ENCODE measurements around the gene ZBTB44.
A peak's percentile ranks its signal among the peaks of the same experiment; 100 is the strongest.
"Not testable (repeated sequence)": the region's sequence is repeated elsewhere in the genome, so short reads cannot be mapped to it uniquely, and the experiment has no call there.

ZBTB44 gene

DNA sequence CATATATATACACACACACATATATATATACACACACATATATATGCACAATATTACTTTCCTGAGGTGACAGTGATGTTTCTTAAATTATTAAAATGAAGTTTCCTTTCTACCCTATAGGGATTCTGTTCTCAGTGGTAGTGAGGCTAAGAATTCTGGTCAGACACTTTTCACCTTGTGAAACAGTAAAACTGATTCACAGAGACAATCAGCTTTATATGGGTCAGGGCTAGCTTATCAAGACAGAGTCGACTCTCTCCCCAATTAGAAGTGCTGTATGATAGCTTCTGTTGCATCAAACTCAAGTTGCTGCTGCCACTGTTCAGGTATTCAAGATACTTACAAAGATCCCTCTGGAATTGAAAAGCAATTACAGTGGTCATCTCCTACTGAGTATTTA, 68.4 kb downstream of the ZBTB44 start:
- DNase-seq, result no peak

DNA sequence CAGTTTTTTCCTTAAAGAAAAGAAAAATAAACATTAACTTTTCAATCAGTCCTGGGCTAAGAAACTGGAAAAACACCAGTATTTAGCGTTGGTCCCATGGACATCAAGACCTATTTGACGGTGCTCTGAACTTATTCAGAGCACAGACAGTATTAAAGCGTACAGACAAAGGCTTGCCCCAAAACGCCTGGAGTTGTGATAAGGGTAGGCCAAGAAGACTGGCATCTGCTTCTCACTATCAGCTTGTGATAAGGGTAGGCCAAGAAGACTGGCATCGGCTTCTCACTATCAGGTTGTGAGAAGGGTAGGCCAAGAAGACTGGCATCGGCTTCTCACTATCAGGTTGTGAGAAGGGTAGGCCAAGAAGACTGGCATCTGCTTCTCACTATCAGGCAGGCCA, 69.3 kb downstream of the ZBTB44 start:
- not testable (repeated sequence) for DNase-seq

DNA sequence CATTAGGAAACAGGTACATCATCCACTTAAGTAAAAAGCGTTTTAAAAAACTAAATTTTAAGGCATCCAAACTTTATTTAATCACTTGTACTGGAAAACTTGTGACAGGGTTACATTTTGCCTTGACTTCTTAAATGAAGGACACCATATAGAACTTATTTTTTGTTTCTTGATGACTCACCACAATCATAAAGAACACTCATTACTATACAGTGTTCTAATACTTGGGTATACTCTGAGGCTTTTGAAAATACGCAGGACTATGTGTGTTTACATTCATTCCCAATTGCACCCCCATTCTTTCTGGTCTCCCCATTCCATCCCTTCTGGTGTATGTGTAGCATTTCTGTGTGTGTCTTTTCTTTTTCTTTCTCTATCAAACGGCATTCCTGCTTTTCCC, 69.9 kb downstream of the ZBTB44 start:
- no peak for DNase-seq

DNA sequence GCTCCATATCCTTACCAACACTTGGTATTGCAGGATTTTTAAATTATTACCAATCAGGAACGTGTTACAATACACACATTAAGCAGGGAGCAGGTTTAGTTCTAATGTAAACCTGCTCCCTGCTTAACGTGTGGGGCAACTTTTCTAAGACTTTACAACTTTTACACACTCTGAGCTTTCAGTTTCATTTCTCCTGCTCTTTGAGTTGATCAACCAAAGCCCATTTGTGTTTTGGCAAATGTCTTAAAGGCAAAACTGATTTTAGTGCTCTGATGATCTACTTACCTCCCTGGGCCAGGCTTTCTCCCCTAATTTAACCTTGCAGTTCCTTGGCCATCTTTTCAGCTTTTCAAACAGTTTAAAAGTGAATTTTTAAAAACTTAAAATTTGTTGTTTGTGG, 70.9 kb downstream of the ZBTB44 start:
- no peak for DNase-seq

DNA sequence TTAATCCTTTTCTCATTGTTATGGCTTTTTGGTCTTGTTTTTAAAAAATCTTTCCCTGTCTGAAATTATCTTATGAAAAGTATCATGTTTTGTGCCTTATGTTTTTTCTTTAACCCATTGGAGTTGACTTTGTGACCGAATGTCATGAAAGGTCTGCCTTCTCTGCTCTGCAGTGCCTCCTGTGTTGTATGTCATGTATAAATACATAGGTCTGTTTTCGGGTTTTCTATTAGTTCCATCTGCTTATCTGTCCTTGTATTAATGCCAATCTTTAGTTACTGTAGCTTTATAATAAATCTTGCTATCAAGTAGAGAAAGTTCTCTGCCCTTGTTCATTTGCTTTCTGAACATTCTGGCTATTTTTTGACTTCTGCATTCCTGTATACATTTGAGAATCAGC, 73.0 kb downstream of the ZBTB44 start:
- no peak for DNase-seq

DNA sequence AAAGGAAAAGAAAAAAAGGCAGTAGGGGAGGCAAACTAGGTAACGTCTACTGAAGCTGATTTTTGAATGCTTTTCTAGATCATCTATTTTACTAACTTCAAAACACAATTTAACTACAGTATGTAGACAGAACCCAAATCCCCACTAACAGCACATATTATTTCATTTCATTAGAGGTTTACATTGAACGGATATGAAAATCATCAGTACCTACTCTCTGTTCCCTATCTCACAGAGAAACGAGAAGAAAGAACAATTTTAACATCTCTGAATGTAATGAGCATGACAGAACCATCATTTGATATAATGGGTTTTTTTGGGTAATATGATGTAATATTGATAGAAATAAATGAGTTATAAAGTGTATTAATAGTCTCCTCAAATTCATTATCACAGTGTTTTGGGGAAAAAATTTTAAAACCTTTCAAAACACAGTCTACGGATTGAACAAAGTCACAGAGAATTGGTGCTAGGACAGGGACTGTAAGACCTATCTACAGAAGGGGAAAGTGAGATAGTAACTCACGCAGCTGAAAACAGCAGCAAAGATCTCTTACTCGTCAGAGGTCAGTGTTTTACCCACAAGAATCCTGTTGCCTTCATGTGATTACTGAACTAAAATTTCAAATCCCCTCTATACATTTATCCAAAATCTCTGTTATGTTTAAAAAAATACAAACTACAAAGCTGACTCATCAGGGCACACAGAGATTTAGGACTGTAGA, 77.3 kb downstream of the ZBTB44 start:
- no peak for DNase-seq

DNA sequence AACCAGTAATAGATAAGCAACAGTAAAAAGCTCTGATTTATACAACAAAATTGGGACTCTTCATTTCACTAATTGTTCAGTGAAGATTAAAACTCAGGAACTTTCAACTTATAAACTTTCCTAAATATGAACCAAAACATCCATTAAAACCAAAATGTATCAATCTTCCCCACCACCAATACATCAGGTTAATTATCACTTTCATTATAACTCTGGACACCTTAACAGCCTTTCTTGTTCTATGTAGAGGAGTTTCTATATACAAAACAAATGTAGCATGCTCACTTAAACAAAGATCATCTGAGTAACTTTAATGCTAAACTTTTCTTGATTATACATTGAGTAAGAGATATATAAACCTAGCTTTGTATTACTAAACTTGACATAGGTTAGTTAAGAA, 80.4 kb downstream of the ZBTB44 start:
- no peak for DNase-seq

DNA sequence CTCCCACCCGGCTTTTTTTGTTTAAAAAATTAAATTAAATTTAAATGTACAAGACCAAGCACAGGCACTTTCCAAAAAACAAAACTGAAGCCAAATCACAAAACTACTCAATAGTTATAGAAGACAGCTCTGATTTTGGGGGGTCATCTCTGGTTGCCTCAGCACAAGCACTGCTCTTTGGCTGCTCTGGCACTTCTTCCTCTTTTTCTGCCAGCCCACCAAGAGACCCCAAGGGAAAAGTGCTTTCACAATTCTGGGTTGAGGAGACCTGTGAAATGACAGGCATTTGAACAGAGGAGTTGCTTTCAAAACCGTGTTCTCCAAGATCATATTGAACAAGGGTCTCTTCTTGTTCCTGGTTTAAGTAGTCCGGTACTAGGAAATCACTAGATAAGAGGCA, 80.8 kb downstream of the ZBTB44 start:
- not testable (repeated sequence) for DNase-seq

DNA sequence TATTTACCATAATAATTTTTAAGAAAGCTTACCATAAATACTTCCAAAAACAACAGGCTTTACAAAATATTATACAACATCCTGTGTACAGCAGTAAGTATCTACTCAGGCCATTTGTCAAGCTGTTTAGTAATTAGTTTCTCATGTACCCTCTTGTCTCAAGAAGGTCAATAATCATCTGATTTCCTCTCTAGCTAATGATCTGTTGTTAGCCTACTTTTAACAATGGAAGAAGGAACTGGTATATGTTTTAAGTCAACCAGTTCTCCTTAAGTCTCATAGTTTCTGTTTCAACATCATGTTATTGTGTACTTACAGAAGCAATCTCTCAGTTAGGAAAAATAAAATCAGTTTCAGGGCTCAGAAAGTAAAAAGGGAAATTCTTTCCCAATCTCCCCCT, 81.2 kb downstream of the ZBTB44 start:
- not testable (repeated sequence) for DNase-seq

DNA sequence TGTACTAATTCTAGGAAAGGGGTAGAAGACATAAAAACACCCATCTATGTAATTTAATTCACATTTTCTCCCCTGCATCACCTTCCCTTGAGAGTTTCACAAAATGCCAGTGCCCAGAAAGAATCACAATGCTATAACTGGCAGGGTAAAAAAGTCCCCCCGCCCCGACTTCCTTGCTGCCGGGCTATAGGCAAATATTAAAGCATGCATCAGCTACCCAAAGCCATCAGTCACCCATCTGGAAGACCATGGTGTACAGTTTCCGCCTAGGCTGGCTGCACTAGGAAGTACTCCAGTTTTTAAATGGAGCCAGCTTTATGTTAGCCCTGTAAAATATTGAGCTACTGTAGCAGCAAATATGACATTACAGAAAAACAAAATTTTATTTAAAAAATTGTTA, 87.3 kb downstream of the ZBTB44 start:
- no peak for DNase-seq

DNA sequence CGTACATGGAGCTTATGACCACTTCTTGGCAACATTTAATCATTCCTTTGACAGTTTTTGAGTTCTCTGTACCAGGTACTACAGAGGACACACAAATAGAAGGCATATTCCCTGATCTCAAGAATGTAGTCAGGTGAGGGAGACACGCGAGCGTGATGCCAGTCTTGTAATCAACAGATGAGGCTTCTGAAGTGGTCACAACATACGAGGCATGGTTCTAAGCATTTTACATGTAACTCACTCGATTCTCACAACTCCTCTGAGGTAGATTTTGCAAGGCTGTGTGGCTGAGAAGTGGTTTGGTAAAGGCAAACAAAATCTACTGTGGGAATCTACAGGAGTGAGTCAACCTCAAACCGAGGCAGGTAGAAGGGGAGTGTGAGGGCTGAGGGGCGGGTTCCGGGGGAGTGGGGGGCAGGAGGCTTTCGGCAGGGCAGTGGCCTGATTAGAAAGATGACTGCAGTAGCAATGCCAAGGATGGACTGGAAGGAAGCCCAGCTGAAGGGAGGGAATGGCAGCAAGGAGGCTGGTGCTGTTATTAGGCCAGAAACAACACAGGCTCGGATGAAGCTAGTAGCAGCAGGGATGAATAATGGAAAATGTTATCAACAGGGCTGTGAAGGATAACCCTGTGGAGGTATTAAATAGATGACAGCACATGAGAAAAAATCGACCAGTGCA, 91.3 kb downstream of the ZBTB44 start:
- no peak for DNase-seq

DNA sequence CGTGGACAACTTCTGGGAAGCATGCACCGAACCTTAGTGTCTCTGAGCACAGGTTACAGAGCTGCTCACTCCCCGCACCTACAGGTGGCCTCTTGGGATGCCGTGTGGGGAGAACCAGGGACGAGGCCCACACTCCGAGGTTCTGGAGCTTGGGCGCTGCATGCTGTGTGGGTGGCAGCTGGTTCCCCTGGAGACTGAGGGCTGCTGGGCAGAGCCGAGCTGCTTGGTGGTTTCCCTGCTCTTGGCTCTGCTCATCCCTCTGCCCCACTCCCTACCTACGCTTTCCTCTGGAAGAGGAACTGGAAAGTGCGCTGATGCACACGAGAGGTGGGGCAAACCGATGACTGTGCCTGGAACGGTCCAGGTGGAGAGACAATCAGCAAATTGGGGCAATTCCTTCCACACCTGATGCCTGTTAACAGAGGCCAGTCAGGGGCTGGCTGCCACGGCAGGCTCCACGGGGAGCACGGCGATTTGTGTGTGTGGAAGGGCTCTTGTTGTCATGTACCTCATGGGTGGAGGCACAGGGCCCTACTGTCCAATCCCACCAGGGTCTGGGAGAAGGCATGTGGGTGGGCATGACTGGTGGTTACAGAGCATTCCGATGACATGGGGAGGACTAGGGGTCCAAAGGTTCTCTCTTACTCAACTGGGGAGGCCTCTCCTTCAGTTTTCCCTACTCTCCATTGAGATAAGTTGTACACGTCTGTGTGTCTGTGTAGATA, 94.2 kb downstream of the ZBTB44 start:
- DNase-seq, result no peak

DNA sequence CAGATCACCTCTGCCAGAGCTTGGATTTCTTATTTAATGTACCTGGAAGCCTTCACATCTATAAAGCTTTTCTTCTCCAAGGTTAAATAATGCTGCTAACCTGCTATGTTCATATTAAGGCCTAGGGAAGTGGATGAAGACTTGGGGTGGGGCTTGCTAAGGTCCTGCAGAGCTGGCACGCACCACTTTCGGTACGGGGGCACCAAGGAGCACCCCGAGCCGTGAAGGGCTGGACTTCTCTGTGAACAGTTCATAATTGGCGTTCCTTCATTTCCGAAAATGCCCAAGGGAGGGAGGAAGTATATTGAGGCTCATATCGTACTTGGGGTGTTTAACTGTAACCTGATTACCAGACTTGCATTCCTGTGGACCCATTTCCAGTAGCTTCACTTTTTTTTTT, 95.6 kb downstream of the ZBTB44 start:
- DNase-seq, result no peak

DNA sequence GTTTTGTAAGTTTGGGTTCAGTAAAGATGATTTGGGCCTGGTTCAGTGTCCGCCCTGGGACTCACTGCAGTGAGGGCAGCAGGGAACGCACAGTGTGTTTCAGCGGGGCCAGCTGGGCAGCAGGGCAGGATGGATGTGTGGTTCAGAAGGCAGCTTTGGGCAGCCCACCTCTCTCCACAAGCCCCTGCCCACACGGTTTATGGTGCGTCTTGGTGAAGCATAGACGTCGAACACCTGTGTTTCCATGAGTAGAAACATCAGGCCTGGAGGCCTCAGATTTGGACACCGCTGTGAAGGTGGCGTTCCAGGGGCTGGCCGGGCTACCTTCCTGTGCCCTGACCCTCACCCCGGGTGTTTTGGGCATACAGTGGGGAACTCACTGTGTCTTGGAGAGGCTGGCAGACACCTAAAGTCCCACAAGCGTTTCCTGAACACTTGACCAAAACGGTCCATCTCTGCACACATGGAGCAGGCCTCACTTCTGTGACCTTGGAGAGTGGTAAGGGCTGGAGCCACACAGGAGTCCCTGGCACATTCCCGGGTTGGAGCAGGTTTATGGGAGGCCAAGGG, 96.1 kb downstream of the ZBTB44 start:
- no peak for DNase-seq

DNA sequence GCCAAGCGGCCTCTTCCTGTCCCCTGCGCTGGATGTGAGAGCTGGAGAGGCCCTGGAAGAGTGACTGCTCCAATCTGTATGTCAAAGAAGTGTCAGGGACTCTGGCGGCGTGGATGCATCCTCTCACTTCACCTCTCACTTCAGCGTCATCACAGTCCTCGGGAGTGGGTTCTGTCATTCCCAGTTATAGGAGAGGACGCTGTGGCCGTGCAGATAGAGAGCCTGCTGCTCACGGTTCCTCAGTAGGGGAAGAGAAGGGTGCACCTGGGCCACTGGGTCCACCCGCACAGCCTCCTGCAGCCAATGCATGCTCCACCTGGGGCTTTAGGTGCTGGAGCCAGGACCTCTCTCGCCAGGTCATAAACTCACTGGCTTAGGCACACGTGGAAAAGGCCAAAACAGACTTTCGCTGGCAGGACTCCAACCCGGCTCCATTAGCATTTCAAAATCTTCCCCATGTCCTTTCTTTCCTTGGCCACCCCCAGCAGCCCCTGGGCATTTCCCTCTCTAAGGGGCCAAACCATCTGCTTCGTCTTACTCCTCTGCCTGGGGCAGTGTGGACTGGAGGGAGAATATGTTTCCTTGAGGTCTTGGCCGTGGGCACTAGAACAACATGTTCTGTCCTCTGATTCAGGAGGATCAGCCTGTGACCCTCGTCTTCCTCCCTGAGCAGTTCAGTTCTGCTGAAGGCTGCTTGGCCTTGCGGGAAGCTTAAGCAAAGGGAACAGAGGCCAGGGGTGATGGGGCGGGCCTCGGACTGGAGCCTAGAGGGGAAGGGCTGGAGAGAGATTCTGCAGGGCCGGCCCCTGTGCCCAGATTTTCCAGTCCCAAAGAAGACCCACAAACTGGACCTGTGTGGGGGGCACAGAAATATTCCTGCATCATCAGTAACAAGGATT, 97.3 kb downstream of the ZBTB44 start:
- DNase-seq, result no peak

DNA sequence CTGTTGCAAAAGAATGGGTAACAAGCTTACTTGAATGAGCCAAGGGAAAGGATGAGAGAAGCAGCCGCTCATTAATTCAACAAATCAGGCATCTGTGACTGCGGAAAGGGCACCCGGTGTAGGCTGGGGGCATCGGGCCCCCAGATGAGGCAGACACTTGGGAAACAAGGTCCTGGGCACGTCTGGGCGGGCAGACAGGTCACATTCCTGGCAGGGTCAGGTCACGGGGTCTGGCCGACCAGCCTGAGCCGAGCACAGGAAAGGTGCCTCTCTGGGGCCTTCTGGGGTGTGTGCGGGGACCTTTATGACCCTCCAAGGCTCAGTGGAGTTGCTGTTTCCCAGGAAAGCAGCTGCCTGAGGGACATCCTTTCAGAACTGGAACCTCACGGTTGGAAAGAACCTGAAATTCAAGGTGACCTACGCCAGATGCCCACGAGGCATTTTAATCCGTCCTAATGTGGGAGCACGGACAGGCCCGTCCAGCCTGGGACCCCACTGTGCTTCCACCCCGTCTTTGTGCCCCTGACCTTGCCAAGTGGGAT, 98.1 kb downstream of the ZBTB44 start:
- no peak for DNase-seq

DNA sequence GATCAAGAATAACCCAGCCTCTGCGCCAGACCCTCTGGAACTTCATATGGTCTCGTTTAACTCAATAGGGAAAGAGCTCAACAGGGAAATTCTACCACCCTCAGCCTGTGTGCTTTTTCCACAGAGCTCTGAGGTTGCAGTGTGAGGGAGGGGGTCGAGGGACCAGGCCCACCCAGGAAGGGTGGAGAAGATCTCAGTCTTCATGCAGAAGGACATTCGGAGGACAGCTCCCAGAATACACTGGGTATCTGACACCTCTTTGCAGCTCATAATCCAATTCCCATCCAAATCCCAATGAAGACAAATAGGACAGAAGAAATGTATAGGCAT, 98.5 kb downstream of the ZBTB44 start:
- no peak for DNase-seq

DNA sequence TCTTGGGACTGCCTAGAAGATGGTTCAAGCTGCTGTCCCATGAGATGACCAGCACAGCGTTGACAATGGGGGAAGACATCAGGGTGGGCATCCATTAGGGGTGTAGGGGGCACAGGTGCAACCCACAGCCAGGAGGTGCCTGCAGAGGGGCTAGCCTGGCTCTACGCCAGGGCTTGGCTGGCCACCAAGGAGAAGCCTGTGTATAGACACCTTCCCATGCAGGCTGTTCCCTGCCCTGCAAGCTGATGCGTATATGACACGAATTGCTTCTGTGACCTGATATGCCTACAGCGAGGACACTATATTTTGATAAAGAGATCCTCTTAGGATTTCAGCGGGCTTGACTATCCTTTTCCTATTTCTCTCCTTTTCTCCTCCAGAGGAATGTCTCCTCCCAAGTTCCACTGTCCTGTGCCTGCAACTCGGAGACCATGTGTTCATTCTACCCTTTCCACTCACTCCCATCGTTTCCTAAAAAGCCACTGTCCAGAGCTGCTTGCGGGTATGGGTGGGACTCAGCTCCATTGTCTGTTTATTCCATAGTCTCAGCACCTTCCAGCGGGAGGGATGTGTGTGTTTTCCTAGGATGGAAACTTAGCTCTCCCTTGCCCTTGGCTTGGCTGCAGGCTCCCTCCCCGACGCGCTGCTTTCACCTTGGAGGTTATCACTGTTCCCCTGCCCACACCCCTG, 99.0 kb downstream of the ZBTB44 start:
- DNase-seq, result no peak

DNA sequence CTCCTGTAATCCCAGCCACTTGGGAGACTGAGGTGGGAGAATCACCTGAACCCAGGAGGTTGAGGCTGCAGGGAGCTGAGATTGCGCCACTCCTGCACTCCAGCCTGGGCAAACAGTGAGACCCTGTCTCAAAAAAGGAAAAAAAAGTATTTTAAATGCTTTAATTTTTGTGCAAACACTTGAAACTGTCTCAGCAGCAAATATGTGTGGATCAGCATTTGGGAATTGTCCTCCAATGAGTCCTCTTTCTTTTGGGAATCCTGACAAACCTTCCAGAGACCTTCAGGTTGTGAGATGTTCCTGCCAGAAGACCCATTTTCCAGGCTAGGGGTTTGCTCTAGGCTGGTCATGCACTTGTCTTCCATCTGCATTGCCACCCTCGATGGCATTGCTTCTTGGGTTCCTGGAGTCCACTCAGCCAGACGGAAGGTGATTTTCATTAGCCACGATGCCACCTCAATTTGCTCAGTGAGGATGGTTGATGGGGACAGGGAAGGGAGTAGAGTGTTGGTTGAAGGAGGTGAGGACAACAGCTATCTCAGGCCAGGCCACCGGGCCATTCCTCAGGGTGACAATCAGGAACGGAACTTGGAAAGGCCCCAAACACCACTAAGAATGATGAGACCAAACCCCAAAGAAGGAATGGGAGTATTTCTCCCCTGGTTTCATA, 99.7 kb downstream of the ZBTB44 start:
- no peak for DNase-seq

DNA sequence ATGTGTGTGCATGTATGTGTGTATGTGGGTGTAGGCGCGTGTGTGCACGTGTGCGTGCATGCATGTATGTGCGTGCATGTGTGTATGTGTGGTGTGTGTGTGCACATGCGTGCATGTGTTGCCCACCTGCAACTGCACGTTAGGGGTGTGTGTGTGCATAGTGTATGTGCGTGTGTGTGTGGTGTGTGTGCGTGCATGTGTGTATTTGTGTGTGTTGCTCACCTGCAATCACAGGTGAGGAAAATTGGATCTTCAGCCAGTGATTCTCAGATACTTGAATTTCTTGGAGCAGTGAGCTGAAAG, 100.8 kb downstream of the ZBTB44 start:
- no peak for DNase-seq

DNA sequence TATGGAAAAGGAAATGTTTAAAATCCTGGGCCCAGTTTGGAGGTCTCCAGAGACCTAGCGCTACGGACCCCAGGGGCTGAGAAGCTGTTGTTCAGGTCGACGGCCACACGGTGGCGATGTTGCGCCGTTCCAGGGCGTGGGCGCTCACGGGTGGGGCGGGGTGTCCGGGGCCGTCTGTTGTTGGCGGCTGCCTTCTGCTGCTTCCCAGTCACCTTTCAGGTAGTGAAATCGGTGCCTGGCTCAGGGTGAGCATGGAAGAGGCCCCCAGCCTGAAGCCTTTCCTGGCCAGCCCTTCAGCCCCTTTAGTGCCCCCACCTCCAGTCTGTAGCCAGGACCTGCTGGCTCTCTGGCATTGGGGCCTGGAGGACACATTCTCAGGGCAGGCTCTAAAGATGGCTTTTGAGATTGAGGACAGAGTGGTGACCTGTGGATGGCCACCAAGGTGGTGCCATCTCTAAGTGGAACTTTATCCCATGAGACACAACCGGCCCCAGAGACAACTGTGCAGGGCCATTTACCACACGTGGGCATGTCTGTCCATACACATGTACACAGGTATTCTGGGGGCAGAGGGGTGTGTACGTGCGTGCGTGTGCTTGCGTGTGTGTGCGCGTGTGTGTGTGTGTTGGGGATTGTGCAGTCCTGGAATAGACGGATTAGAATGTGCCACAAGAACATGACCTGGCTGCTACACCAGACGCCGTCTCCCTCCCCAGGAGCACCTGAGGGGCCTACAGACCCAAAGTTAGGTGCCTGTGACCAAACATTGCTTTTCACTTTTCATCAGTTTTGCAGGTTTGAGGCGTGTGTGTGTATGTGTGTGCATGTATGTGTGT, 101.4 kb downstream of the ZBTB44 start:
- peak; percentile 11 for DNase-seq

All from NCI-H748 treated with DMSO at 0.1 percent for 48 hours (cell line).